HepG2 (cell line): ENCODE measurements around the gene AADACL4. TPM values are rescaled to one million over a fixed set of nuclear protein-coding genes. Genes with fewer than 3 reads are reported as not detected.

Source experiments
- ASH2L ChIP-seq: fragments of 300-600, 200-600 bp; sonication (generic); IDR thresholded peaks from 2 replicates; pipeline ENCODE4 v1.7.0; 2017; ENCODE audit warnings: low read depth, mild to moderate bottlenecking, moderate library complexity, mixed read lengths, low read length; ENCODE audit not compliant: insufficient read length
- ATF7 ChIP-seq, 2 experiments: fragments of 450-650 bp in 1 of 2; sonication (generic) in 1 of 2; formaldehyde crosslinking in 1 of 2; IDR thresholded peaks; 2 replicates each; pipeline versions ENCODE4 v1.4.0 to v1.6.1; 2016 to 2020; ENCODE audit warnings: antibody characterized with exemption in 1 of 2, mild to moderate bottlenecking in 1 of 2, missing genetic modification reagents in 1 of 2
- CENPT ChIP-seq: sonication (generic); formaldehyde crosslinking; IDR thresholded peaks from 2 replicates; pipeline ENCODE4 v1.8.0; 2022; ENCODE audit warnings: low read depth, mild to moderate bottlenecking, moderate library complexity, missing genetic modification reagents
- FLYWCH1 ChIP-seq: sonication (generic); formaldehyde crosslinking; IDR thresholded peaks from 2 replicates; pipeline ENCODE4 v1.8.1; 2023; ENCODE audit warnings: mild to moderate bottlenecking, missing genetic modification reagents
- GABPA ChIP-seq, 2 experiments: IDR thresholded peaks; 2 replicates each; pipeline ENCODE4 v1.6.1; 2011 to 2016; ENCODE audit warnings: low read depth in 2 of 2, low read length in 1 of 2, missing biosample characterization in 1 of 2, missing genetic modification characterization in 1 of 2
- GTF2F1 ChIP-seq: fragments of 150-350 bp; IDR thresholded peaks from 2 replicates; pipeline ENCODE4 v1.6.1; 2014; ENCODE audit warnings: low read length
- HNRNPLL ChIP-seq: fragments of 200-400 bp; formaldehyde crosslinking; IDR thresholded peaks from 2 replicates; pipeline ENCODE4 v1.6.1; 2017; ENCODE audit warnings: mild to moderate bottlenecking, low read depth, low read length; ENCODE audit not compliant: poor library complexity, severe bottlenecking
- HOXA5 ChIP-seq: sonication (generic); formaldehyde crosslinking; IDR thresholded peaks from 2 replicates; pipeline ENCODE4 v1.4.0; 2020; ENCODE audit warnings: missing genetic modification reagents
- LCORL ChIP-seq, 2 experiments: fragments of 450-650 bp in 1 of 2; sonication (generic) in 1 of 2; formaldehyde crosslinking in 1 of 2; IDR thresholded peaks; 2 replicates each; pipeline versions ENCODE4 v1.5.0 to v1.6.1; 2017 to 2020; ENCODE audit warnings: antibody characterized with exemption in 1 of 2, missing genetic modification reagents in 1 of 2
- MBNL3 ChIP-seq: fragments of 250-450 bp; sonication (Bioruptor Pico); conservative IDR thresholded peaks from 2 replicates; pipeline ENCODE4 v1.8.0; 2022; ENCODE audit warnings: mild to moderate bottlenecking, inconsistent platforms
- MIER3 ChIP-seq: IDR thresholded peaks from 2 replicates; pipeline ENCODE4 v1.6.1; 2016; ENCODE audit warnings: missing compliant biosample characterization, borderline replicate concordance
- PHF5A ChIP-seq: IDR thresholded peaks from one replicate; pipeline ENCODE4 v1.6.1; 2018; ENCODE audit warnings: low read depth, missing genetic modification reagents; ENCODE audit not compliant: unreplicated experiment
- TCF7L2 ChIP-seq: IDR thresholded peaks from 2 replicates; pipeline ENCODE4 v1.6.1; 2011; ENCODE audit warnings: mild to moderate bottlenecking, low read depth, low read length, moderate library complexity
- TEAD2 ChIP-seq: sonication (generic); formaldehyde crosslinking; IDR thresholded peaks from 2 replicates; pipeline ENCODE4 v1.9.0; 2021; ENCODE audit warnings: missing genetic modification reagents
- ZBTB7A ChIP-seq: sonication (generic); formaldehyde crosslinking; IDR thresholded peaks from 2 replicates; pipeline ENCODE4 v1.8.0; 2022; ENCODE audit warnings: mild to moderate bottlenecking, missing genetic modification reagents
- ZHX2 ChIP-seq, 2 experiments: sonication (generic) in 1 of 2; formaldehyde crosslinking in 1 of 2; IDR thresholded peaks; 2 replicates each; pipeline versions ENCODE4 v1.6.1 to v1.9.0; 2014 to 2022; ENCODE audit warnings: antibody characterized with exemption in 1 of 2, borderline replicate concordance in 1 of 2, inconsistent platforms in 1 of 2, low read depth in 1 of 2, missing genetic modification reagents in 1 of 2
- ZNF24 ChIP-seq: fragments of 450-650 bp; IDR thresholded peaks from 2 replicates; pipeline ENCODE4 v1.6.1; 2017; ENCODE audit warnings: antibody characterized with exemption, mild to moderate bottlenecking
- ZNF605 ChIP-seq: sonication (generic); formaldehyde crosslinking; IDR thresholded peaks from 2 replicates; pipeline ENCODE4 v1.8.0; 2022; ENCODE audit warnings: mild to moderate bottlenecking, missing genetic modification reagents
- ZNF709 ChIP-seq: sonication (generic); formaldehyde crosslinking; IDR thresholded peaks from 2 replicates; pipeline ENCODE4 v1.5.0; 2020; ENCODE audit warnings: mild to moderate bottlenecking, missing genetic modification reagents
- ZNF761 ChIP-seq: sonication (generic); formaldehyde crosslinking; conservative IDR thresholded peaks from 2 replicates; pipeline ENCODE4 v1.4.0; 2020; ENCODE audit warnings: mild to moderate bottlenecking, missing genetic modification reagents
- ZNF800 ChIP-seq: sonication (generic); formaldehyde crosslinking; IDR thresholded peaks from 2 replicates; pipeline ENCODE4 v1.4.0; 2020; ENCODE audit warnings: missing genetic modification reagents
- ZNF83 ChIP-seq: sonication (generic); formaldehyde crosslinking; IDR thresholded peaks from 2 replicates; pipeline ENCODE4 v1.4.0; 2020; ENCODE audit warnings: missing genetic modification reagents, mild to moderate bottlenecking, borderline replicate concordance
- polyA plus RNA-seq, 8 experiments: library from polyadenylated mRNA; depleted of rRNA in 3 of 8; stranded (reverse) in 7 of 8; unstranded in 1 of 8; fragments of >200 nt; fragmentation: Illumina TruSeq in 4 of 8; extraction: Trizol in 4 of 8; gene quantifications; 2 replicates each; pipeline versions ENCODE4 v1.2.1 to v1.2.3, GENCODE V29; 2011 to 2016; ENCODE audit warnings: low read depth in 4 of 8, missing spikeins in 1 of 8, mixed read lengths in 1 of 8; ENCODE audit not compliant: insufficient read depth in 1 of 8
- total RNA-seq, 5 experiments: library from RNA; depleted of rRNA; stranded (reverse); fragments of >200 nt; fragmentation: Illumina TruSeq; extraction: Trizol; gene quantifications; 2 replicates each; pipeline ENCODE4 v1.2.3, GENCODE V29; 2016; ENCODE audit warnings: low read depth in 1 of 5

Gene AADACL4
- total and polyA plus RNA-seq, 2 of the 13 experiments (the other 11 are each of a cell fraction or from before 2014, with no cell fraction given) = not detected

- TF ChIP-seq GABPA (IDR thresholded peaks at IDR 0.05; ENCODE audit: low read depth, low read length) = no peak
- TF ChIP-seq GABPA (CRISPR knock-in tag; IDR thresholded peaks at IDR 0.05; ENCODE audit: low read depth) = peak; percentile 41; the same call in 1 of the 2 replicates
- TF ChIP-seq FLYWCH1 (CRISPR knock-in tag) = no peak
- TF ChIP-seq TEAD2 (CRISPR knock-in tag) = no peak
- no peak for TF ChIP-seq ZNF800 (CRISPR knock-in tag)
- TF ChIP-seq ZNF709 (CRISPR knock-in tag) = no peak; the same call in 1 of the 2 replicates
- TF ChIP-seq PHF5A (CRISPR knock-in tag) = no peak
- no peak for TF ChIP-seq ZBTB7A (CRISPR knock-in tag)
- TF ChIP-seq ZNF83 (CRISPR knock-in tag) = no peak
- TF ChIP-seq TCF7L2 = no peak
- TF ChIP-seq ATF7 (IDR thresholded peaks at IDR 0.05) = no peak
- no peak; the same call in 1 of the 2 replicates for TF ChIP-seq ATF7 (CRISPR knock-in tag; IDR thresholded peaks at IDR 0.05)
- TF ChIP-seq MBNL3 (CRISPR knock-in tag) = no peak
- TF ChIP-seq ZNF761 (CRISPR knock-in tag) = no peak
- TF ChIP-seq ZNF605 = peak; percentile 60; the same call in 1 of the 2 replicates
- TF ChIP-seq ZHX2 (IDR thresholded peaks at IDR 0.05; ENCODE audit: low read depth) = no peak
- no peak for TF ChIP-seq ZHX2 (CRISPR knock-in tag; IDR thresholded peaks at IDR 0.05; ENCODE audit: borderline replicate concordance)
- TF ChIP-seq ASH2L = no peak
- peak; percentile 90; the same call in 1 of the 2 replicates for TF ChIP-seq MIER3 (CRISPR knock-in tag)
- TF ChIP-seq ZNF24 = no peak
- TF ChIP-seq LCORL (IDR thresholded peaks at IDR 0.05) = no peak
- TF ChIP-seq LCORL (CRISPR knock-in tag; IDR thresholded peaks at IDR 0.05) = peak; percentile 82
- no peak for TF ChIP-seq GTF2F1
- no peak for TF ChIP-seq HNRNPLL
- TF ChIP-seq HOXA5 (CRISPR knock-in tag) = no peak
- no peak for TF ChIP-seq CENPT (CRISPR knock-in tag)
These were observed 39.6 kb upstream of the AADACL4 start (continued) for GRCh38 chr1:12604114-12604874.
